ENCODE measurements around the gene C3orf38.
A peak's percentile ranks its signal among the peaks of the same experiment; 100 is the strongest.
"Not testable (repeated sequence)": the region's sequence is repeated elsewhere in the genome, so short reads cannot be mapped to it uniquely, and the experiment has no call there.

The C3orf38 gene

GRCh38 chr3:88149509-88150362, at the start of gene C3orf38:
C3orf38 (plus strand) TSS chr3:88149959; CDS start chr3:88150053, 94 bp downstream.
- DNase-seq = peak; percentile 17

GRCh38 chr3:88101142-88101541, 48.6 kb upstream of the C3orf38 start:
- no peak for DNase-seq

- DNase-seq = no peak
Observed at GRCh38 chr3:88105325-88105724, 44.4 kb upstream of the C3orf38 start.

GRCh38 chr3:88112289-88112688, 37.5 kb upstream of the C3orf38 start:
- no peak for DNase-seq

- DNase-seq = peak; percentile 1
Observed at GRCh38 chr3:88113311-88114162, 36.2 kb upstream of the C3orf38 start.

- no peak for DNase-seq
Observed at GRCh38 chr3:88114878-88115549, 34.7 kb upstream of the C3orf38 start.

GRCh38 chr3:88117683-88118082, 32.1 kb upstream of the C3orf38 start:
- DNase-seq = no peak

- not testable (repeated sequence) for DNase-seq
Observed at GRCh38 chr3:88118603-88119002, 31.2 kb upstream of the C3orf38 start.

GRCh38 chr3:88123526-88123925, 26.2 kb upstream of the C3orf38 start:
- DNase-seq = no peak

- no peak for DNase-seq
Observed at GRCh38 chr3:88131695-88132094, 18.1 kb upstream of the C3orf38 start.

GRCh38 chr3:88132894-88133293, 16.9 kb upstream of the C3orf38 start:
- no peak for DNase-seq

GRCh38 chr3:88133711-88134263, 16.0 kb upstream of the C3orf38 start:
- DNase-seq = no peak

GRCh38 chr3:88137836-88138235, 11.9 kb upstream of the C3orf38 start:
- no peak for DNase-seq

GRCh38 chr3:88141458-88142083, 8.2 kb upstream of the C3orf38 start:
- DNase-seq = no peak

- DNase-seq = no peak
Observed at GRCh38 chr3:88142094-88142624, 7.6 kb upstream of the C3orf38 start.

- DNase-seq = no peak
Observed at GRCh38 chr3:88147261-88147660, 2.5 kb upstream of the C3orf38 start.

- DNase-seq = no peak
Observed at GRCh38 chr3:88148651-88149050, 1.1 kb upstream of the C3orf38 start.

- no peak for DNase-seq
Observed at GRCh38 chr3:88149101-88149508, 654 bp upstream of the C3orf38 start.

GRCh38 chr3:88150371-88150770, 612 bp downstream of the C3orf38 start:
- DNase-seq = no peak

GRCh38 chr3:88150806-88151205, 1.0 kb downstream of the C3orf38 start:
- DNase-seq = no peak

GRCh38 chr3:88151358-88151757, 1.6 kb downstream of the C3orf38 start:
- DNase-seq = no peak

GRCh38 chr3:88152841-88153240, 3.1 kb downstream of the C3orf38 start:
- DNase-seq = no peak

Data from NCI-H1436 treated with DMSO at 0.1 percent for 48 hours (cell line).